HG03039 (cell line): Measurements from ENCODE around the gene ZNRD2.

Source experiments
- ATAC-seq: cut with Tn5 transposase; IDR thresholded peaks from one replicate; pipeline ENCODE4 v1.9.1; 2021; ENCODE audit warnings: mild to moderate bottlenecking, moderate library complexity; ENCODE audit not compliant: unreplicated experiment

ZNRD2 gene

DNA sequence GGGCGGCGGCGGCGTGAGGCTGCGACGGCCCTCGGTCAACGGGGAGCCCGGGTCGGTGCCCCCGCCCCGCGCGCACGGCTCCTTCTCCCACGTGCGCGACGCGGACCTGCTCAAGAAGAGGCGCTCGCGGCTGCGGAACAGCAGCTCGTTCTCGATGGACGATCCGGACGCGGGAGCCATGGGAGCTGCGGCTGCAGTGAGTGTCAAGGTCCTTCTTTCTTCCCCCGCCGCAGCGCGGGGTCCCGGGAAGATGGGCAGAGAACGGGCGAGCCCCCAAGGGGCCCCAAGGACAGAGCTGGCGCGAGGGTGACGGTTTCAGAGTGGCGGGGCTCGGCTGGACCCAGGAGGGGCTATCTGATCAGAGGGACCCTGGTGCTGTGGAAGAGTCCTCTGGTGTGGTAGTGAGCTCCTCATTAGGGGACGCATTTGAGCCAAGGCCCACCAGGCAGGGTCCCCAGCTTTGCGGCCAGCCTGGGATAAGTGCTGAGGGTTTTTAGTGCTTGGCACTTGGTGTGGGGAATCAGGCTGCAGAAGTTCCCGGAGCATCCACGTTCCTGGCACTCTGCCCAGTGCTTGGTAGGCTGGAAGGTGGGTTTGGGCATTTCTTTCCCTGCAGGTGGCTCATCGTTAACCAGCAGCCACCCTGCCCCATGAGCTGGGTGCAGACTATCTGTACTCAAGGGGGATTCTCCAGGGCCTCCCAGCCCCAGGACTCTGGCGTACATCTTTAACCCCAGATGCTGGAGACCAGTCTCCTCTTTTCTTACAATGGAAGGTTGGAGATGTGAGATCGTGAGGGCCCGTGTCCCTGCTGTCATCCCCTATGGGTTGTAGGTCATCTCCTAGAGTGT, 15.3 kb downstream of the ZNRD2 start:
- ATAC-seq: no peak

DNA sequence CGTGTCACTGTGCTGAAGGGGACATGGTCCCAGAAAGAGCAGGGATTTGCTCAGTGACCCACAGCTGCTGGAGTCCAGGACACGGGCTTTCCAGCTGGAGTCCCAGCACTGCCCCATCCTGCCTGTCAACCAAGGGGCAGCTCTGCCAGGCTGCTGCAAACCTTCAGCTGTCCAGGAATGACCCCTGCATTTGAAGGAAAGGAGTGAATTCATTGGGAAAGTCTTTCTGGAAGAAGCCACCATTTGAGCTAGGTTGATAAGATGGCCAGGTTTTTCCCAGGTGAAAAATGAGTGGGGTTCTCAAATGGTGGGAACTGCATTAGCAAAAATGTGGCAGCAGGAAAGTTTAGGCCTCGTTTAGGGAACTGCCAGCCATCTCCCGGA, 16.0 kb downstream of the ZNRD2 start:
- no peak for ATAC-seq

DNA sequence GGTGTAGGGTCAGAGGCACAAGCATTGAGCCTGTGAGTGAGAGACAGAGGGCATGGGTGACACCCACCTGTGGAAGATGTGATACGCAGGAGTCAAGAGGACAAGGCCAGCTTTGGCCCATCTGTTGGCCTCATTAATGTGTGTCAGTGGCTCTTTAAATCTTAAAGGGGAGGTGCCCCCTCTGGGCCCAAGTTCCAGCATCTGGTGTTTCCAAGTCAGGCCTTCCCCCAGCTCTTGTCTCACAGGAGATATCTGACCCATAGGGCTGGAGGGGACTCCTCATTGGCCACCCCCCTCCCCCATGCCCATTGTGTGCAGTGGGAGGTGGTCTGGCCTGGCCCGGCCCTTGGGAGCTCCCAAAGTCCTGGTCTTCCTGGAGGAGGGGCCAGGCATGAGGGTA, 16.4 kb downstream of the ZNRD2 start:
- ATAC-seq: no peak

DNA sequence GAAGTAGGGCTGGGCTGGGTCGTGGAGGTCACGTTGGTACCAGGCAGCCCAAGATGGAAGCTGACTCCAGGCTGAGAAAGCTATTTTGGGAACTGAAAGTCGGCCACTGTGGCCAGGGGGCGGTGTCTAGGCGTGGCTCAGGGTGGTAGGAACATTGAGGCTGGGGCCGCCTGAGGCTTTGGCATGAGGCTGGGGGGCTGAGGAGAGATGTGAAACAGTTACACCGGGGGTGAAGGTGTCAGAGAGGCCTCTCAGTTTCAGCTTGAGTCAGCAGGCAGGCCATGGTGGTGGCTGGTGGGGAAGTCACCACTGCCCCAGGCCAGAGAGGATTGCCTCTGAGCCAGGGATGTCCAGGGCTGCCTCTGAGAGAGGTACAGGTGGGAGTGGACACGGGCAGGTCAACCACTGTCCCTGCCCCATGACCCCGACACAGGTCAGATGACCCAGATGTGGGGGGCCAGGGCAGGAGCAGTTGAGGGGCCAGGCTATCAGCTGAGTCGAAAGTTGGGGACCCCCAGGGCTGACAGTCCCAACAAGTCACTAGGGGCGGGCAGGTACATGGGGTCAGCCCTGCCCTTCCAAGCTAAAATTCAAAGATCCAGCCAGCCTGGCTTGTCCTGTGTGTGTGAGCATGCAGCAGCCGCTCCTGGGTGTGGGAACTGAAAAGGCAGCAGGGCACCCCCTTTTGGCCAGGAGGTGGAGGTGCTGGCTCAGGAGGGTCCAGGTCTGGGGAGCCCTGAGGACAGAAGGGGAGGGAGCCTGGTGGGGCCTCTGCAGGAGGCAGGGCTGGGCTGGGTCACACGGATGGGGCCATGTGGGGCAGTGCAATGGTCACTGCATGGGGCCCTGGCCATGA, 18.1 kb downstream of the ZNRD2 start:
- ATAC-seq: peak; percentile 50

DNA sequence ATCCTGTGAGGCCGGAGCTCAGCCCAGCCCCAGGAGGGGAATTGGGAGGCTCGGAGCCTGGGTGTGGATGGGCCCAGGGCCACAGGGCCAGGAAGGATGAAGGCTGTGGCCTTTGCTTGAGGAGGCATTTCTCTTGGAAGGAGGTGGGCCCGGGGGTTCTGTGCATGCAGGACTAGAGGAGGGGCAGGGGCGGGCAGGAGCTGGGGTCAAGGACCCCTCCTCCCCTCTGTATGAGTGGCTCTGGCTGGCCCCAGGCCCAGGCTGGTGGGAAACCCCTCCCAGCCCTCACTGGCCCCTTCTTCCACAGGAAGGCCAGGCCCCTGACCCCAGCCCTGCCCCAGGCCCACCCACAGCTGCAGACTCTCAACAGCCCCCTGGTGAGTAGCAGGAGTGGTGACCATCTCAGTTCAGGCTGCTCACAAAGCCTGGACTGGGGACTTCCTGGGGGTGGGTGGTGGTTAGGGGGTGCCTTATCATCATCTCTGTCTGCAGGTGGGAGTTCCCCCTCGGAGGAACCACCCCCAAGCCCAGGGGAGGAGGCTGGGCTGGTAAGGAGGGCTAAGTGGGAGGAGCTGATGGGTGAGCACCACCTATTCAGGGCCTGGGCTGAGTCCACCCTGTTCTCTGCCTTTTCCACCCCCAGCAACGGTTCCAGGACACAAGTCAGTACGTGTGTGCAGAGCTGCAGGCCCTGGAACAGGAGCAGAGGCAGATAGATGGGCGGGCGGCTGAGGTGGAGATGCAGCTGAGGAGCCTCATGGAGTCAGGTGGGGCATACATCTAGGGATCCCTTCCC, 19.4 kb downstream of the ZNRD2 start:
- ATAC-seq: no peak

DNA sequence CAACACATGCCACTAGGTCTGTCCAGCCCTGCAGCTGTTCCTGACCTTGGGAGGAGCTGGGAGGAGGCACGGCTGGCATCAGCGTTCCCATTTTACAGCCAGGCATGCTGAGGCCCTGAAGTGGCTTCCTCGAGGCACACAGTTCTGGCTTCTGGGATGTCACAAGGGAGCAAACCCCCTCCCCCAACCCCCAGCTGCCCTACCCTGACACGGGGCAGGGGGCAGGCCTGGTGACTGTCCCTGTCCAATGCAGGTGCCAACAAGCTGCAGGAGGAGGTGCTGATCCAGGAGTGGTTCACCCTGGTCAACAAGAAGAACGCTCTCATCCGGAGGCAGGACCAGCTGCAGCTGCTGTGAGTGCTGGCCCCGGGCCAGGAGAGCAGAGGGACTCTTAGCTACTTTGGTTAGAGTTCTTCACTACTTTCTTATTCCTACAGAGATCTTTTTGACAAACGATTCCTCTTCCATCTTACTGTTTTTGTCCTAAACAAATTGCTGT, 20.0 kb downstream of the ZNRD2 start:
- ATAC-seq: no peak

DNA sequence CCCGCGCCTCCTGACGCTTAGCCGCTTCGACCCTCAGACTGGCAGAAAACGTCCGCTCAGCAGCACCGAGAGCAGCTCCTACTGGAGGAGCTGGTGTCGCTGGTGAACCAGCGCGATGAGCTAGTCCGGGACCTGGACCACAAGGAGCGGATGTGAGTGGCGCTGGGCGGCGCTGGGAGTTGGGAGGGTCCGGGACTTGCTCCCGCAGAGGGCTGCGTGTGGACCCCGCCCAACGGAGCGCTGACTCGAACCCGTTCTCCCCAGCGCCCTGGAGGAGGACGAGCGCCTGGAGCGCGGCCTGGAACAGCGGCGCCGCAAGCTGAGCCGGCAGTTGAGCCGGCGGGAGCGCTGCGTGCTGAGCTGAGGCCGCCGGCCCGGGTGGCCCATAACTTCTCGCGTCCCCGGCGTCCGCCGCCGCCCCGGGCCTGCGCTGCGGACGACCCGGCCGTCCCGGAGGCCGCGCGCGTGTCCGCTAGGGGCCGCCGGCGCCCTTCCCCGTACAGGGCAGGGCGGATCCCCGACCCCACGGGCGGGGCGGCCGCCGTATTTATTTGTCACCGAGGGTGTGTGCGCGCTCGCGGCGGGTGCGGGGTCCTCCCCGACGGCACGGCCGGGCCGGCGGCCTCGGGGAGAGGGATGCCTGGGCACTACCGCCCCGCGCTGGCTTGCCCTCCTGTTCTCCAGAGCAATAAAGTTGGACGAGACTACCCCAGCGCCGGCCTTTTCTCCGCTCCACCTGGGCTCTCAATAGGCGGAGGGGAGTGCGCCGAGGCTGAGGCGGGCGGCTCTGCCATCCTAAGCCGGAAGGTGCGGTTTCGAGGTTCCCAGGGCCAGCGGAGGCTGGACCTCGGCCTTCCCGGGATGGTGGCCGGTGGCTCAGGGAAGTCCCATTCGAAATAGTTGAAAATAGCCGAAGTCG, 21.9 kb downstream of the ZNRD2 start:
- no peak for ATAC-seq

DNA sequence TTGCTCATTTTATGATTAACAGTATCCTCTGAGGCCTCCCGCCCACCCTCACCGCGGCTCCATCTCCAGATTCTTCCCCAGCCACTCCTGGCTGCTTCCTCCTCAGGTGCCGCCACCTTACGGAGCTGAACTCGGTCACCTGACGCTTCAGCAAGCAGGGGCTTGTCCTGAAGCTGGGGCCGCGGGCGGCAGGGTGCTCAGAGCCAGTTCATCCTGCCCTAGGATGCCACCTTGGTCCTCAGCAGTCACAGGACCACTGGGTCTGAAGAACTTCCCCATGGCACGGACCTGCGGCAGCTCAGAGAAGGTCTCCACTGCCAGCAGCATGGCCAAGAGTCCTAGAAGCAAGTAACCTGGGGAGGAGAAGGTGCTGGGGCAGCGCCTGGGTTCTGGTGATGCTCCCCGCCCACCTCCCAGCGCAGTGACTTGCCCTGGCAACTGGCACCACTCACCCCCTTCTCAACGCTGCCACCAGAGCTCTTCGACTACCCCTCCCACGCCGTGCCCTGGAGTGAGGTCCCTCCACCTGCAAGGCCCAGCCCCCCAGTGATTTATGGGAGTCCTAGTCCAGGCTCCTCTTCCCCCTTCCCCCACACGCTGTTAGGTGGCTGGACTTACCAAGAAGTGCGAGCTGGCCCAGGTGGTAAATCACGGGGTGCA, 22.7 kb downstream of the ZNRD2 start:
- no peak for ATAC-seq

DNA sequence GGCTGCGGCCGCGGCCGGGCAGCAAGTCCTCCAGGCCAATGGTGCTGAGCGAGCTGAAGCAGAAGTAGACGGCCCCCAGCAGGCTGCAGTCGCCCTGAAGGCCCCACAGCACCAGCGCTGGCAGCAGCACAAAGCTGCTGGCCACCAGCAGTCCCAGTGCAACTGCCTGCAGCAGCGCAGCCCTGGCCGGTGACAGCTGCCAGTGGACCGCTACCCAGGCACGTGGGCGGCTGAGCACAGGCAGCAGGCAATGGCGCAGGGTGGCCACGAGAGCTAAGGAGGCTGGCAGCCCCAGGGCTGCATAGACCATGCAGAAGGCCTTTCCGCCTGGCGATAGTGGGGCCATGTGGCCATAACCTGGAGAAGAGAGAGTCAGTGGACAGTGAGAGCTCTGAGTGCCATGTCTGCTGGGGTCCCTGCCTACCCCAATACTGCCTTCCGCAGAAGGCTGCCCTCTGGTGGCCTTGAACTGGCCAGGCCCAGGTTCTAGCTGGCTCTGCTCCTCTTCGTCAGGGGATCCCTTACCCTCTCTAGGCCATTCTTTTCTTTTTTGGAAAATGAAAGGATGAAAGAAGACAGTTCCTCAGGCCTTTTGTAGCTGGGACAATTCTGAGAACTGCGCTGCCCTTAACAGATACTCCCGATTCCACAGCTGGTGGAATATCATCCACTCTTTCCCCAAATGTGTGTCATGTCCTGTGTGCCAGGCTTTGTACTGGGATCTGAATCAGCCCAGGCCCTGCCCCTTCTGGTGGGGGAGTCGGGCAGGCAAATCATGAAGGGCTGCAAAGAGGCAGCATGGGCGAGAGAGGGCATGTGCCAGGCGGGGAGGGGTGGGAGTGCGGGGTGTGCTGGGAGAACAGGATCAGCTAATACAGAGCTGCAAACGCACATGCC, 23.5 kb downstream of the ZNRD2 start:
- ATAC-seq: no peak

DNA sequence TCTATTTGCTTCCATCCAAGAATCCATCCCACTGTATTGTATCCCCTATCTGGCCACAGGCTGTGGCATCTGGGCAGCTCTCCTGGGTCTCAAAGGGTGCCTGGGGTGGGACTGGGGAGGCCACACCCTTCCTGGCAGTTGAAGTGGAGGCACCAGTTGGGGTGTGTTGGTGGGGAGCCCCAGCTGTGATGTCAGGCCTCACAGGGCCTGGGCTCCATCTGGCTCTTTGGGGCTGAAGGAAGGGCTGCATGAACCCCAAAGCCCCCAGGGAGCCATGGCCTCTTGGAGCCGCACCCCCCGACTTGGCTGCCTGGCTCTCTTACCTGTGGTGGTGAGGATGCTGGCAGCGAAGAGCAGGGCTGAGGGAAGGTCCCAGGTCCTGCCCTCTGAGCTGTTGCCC, 24.9 kb downstream of the ZNRD2 start:
- no peak for ATAC-seq

DNA sequence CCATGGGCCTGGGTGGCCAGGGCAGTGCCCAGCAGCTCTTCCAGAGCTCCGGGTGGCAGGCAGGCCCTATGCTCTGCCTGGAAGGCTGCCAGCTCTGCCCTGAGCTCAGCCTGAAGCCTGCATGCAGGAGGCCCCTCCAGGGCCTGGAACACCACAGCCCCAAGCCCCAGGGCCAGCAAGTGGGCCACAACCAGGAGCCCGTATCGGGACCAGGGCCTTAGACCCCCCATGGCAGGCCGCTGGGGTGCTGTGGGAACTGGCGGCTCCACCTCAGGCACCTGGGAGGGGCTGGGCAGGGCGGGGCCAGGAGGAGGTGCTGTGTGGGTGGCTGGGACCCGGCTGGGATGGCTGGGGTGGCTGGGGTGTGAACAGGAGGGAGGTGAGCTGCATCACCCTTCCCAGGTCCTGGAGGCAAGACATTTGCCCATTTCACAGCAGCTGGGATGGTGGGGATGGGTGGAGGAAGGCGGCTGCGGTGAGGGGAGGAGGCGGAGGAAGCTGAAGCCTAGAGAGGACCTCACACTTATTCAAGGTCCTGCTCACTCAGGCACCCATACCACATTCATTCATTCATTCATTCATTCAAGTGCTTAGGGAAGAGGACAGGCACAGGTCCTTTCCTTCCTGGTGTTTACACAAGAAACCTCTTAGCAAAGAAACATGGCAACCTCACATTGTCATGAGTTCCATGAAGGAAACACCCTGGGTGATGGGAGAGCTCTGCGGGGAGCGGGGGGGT, 25.4 kb downstream of the ZNRD2 start, which contains the start of gene KCNK7:
TSS of gene KCNK7 (minus strand) at position 258 of the 739 bp plus-strand sequence. CDS start at position 230, 28 bp downstream.
- ATAC-seq: no peak

DNA sequence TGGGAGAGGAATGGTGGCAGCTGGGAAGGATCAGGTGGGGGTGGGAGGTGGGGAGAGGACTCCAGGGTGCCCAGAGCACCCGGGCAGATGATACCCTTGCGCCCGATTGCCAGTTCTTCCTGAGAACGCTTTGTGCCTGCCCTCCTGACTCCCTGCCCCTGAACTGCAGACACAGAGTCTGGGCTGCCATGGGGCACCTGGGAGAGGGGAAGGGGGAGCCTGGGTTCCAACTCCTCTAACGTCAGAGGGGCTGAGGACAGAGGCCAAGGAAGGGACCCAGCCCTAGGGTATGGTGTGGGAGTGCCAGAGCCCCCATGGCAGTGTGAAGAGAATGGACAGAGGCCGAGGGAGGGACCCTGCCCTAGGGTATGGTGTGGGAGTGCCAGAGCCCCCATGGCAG, 26.2 kb downstream of the ZNRD2 start:
- no peak for ATAC-seq

DNA sequence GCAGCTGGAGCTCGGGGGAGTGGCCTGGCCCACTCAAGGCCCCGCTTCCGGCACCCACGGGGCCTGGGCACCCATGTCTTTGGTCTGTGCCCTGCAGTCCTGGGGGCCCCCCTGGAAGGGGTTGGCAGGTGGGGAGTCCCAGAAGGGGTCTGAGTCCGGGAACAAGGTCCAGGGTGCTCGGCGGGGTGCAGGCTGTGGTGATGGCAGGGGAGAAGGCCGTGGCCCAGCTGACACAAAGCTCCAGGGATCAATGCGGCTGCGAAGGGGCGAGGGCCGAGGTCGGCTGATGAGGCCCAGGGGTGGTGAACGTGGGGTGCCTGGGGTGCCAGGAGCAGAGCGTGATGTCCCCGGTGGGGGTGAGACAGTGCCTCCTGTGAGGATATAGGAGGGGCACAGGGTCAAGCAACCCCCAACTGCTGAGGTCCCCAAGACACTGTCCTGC, 28.0 kb downstream of the ZNRD2 start:
- no peak for ATAC-seq

DNA sequence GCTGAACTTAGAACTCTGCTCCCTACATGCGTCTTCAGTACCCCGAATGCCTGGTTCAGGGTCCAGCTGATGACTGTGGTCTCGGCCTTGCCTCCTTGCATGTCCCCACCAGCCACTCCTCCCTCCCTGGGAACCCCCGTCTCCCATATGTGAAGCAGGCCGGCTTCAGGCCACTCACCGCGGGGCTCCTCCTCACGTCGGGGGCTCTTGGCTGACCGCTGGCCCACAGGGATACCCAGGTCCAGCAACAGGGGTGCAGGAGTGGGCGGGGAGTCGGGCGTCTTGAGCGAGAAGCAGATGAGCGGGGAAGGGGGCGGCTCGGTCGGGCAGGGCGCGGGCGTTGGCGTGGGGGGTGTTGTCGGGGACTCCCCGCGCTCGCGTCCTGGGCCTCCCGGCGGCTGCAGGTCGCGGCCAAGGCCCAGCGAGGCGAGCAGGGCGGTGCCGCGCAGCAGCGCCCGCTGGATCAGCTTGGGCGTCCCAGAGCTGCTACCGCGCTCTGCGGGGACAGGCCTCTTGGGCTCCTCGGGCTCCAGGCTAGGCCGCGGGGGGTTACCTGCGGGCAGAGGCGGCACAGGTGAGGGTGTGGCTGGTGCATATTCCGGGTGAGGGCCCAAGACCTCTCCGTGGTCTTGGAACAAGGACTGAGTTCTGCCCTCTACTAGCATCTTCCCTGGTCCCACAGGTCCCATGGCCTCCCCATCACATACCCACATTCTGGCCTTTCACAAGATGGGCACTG, 29.1 kb downstream of the ZNRD2 start:
- ATAC-seq: no peak

DNA sequence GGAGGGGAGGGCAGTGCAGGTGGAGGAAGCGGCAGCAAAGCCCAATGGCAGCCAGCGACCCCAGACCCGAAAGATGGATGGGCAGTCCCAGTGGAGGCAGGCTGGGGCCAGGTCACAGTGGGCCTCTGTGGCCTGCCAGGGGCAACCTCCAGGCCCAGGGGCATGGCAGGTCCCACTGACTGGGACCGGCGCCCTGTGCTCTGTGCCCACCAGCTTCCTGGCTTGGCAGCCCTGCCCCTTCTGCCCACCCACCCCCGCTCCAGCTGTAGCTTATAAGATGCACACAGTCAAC, 29.6 kb downstream of the ZNRD2 start:
- no peak for ATAC-seq

DNA sequence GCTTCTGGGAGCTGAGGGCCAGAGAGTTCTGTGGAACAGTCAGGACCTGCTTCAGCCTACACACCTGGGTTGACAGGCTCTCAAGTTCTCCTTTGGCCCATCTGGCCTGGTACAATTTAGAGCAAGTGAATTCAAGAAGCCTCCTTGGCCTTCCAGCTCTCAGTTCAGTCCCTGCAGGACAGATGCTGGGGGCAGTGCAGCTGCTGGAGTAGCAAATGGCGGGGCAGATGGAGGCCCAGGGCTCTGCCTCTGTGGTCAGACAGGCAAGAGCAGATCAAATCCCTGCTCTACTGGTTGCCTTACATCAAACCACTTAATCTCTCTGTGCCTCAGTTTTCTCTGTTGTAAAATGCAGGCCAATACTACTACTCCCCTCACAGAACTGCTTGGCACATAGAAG, 34.0 kb downstream of the ZNRD2 start:
- ATAC-seq: no peak
